Neural cell (in vitro differentiated cells): ENCODE results near the gene KLC3.

Source experiments
- EP300 ChIP-seq: fragments of 450-650 bp; conservative IDR thresholded peaks from 2 replicates; pipeline ENCODE4 v1.6.1; 2014; ENCODE audit warnings: antibody characterized with exemption, mild to moderate bottlenecking, moderate library complexity; ENCODE audit not compliant: poor library complexity, severe bottlenecking
- EZH2 ChIP-seq: fragments of 200-600, 300-800 bp; shearing (Covaris generic), sonication (generic); IDR thresholded peaks from 2 replicates; pipeline ENCODE4 v1.6.1; 2014; ENCODE audit warnings: antibody characterized with exemption, low read length, borderline replicate concordance, mild to moderate bottlenecking; ENCODE audit not compliant: insufficient read depth, poor library complexity, severe bottlenecking
- MXI1 ChIP-seq: fragments of 450-650 bp; conservative IDR thresholded peaks from 2 replicates; pipeline ENCODE4 v1.6.1; 2014; ENCODE audit warnings: antibody characterized with exemption, mild to moderate bottlenecking; ENCODE audit not compliant: poor library complexity, severe bottlenecking
- RAD21 ChIP-seq: fragments of 450-650 bp; conservative IDR thresholded peaks from 2 replicates; pipeline ENCODE4 v1.6.1; 2014; ENCODE audit warnings: antibody characterized with exemption, mild to moderate bottlenecking, moderate library complexity
- TF ChIP-seq, protein P1 (sequence below): fragments of 450-650 bp; IDR thresholded peaks from 2 replicates; pipeline ENCODE4 v1.5.1; 2014; ENCODE audit warnings: antibody characterized with exemption, mild to moderate bottlenecking, moderate library complexity; ENCODE audit not compliant: poor library complexity, severe bottlenecking
- TF ChIP-seq, protein P2 (sequence below): IDR thresholded peaks from 2 replicates; pipeline ENCODE4 v1.6.1; 2012; ENCODE audit warnings: borderline replicate concordance

DNA sequence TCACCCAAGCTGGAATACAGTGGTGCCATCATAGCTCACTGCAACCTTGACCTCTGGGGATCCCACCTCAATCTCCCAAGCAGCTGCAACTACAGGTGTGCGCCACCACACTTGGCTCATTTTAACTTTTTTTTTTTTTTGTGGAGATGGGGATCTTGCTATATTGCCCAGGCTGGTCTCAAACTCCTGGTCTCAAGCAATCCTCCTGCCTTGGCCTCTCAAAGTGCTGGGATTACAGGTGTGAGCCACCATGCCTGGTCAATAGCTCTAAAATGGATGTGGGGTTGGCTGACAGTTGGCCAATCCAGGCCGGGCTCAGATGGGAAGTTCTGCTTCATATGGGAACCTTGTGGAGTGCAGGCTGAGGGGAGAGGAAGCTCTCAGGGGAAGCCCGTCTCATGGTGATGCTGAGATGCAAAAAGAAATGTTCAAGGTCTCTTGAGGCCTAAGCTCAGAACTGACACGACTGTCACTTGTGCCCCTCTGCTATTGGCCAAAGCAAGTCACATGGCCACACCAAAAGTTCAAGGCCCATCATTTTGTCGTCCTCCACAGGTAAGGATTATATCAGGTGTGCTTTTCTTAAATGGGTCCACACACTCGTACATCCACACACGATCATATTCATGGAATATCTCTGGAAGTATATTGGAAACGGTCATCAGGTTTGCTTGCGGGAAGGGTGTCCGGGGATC lies 6.8 kb upstream of the KLC3 start:
- no peak for TF ChIP-seq EZH2
- TF ChIP-seq, protein P1, sequence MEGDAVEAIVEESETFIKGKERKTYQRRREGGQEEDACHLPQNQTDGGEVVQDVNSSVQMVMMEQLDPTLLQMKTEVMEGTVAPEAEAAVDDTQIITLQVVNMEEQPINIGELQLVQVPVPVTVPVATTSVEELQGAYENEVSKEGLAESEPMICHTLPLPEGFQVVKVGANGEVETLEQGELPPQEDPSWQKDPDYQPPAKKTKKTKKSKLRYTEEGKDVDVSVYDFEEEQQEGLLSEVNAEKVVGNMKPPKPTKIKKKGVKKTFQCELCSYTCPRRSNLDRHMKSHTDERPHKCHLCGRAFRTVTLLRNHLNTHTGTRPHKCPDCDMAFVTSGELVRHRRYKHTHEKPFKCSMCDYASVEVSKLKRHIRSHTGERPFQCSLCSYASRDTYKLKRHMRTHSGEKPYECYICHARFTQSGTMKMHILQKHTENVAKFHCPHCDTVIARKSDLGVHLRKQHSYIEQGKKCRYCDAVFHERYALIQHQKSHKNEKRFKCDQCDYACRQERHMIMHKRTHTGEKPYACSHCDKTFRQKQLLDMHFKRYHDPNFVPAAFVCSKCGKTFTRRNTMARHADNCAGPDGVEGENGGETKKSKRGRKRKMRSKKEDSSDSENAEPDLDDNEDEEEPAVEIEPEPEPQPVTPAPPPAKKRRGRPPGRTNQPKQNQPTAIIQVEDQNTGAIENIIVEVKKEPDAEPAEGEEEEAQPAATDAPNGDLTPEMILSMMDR, result no peak
- no peak for TF ChIP-seq EP300
- TF ChIP-seq RAD21, result no peak
- TF ChIP-seq, protein P2, sequence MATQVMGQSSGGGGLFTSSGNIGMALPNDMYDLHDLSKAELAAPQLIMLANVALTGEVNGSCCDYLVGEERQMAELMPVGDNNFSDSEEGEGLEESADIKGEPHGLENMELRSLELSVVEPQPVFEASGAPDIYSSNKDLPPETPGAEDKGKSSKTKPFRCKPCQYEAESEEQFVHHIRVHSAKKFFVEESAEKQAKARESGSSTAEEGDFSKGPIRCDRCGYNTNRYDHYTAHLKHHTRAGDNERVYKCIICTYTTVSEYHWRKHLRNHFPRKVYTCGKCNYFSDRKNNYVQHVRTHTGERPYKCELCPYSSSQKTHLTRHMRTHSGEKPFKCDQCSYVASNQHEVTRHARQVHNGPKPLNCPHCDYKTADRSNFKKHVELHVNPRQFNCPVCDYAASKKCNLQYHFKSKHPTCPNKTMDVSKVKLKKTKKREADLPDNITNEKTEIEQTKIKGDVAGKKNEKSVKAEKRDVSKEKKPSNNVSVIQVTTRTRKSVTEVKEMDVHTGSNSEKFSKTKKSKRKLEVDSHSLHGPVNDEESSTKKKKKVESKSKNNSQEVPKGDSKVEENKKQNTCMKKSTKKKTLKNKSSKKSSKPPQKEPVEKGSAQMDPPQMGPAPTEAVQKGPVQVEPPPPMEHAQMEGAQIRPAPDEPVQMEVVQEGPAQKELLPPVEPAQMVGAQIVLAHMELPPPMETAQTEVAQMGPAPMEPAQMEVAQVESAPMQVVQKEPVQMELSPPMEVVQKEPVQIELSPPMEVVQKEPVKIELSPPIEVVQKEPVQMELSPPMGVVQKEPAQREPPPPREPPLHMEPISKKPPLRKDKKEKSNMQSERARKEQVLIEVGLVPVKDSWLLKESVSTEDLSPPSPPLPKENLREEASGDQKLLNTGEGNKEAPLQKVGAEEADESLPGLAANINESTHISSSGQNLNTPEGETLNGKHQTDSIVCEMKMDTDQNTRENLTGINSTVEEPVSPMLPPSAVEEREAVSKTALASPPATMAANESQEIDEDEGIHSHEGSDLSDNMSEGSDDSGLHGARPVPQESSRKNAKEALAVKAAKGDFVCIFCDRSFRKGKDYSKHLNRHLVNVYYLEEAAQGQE, result no peak
- TF ChIP-seq MXI1, result no peak
